HFF-Myc (cell line): ENCODE results near the gene TRPM5.

ENCODE experiments used
- DNase-seq: peaks from one replicate; pipeline ENCODE4 v3.0.0-alpha.2; 2011; ENCODE audit warnings: low read depth; ENCODE audit errors: extremely low read depth
- H3K4me3 ChIP-seq: replicated peaks from 2 replicates; pipeline ENCODE4 v1.5.1; 2011; ENCODE audit warnings: low read depth, mild to moderate bottlenecking, control low read depth, low read length
- TF ChIP-seq, protein P1 (sequence below): IDR thresholded peaks from 2 replicates; pipeline ENCODE4 v1.5.1; 2012; ENCODE audit warnings: mild to moderate bottlenecking, low read depth, low read length, control low read depth; ENCODE audit errors: missing control alignments

Gene TRPM5

DNA sequence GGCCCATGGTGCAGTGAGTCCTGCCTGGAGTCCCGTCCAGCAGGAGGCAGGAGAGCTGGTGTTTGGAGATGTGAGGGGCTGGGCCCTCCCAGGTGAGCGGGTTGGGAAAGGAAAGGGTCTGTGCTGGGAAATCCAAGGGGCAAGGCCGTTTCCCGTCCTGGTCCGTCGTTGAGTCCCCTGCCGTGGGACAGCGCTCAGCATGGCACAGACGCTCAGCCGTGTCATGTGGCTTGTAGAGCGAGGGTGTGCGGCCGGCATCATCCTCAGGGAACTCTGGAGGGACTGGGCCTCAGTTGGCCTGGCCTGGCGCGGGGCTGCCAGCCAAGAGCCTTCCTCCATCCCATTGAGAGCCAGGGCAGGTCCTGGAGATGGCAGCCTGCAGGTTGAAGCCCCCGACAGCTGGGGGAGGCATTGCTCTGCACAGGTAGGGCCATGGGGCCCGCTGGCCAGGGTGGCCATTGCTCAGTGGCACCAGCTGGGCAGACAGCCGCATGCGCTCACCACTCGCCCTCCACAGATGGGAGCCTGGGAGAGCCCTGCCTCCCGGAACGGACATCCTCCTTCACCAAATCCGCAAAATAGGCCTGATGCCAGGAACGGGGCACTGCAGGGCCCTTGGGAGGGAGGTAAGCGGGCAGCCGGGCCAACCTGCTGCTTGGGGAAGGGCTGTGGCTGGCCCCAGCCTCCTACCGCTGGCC, 29.2 kb upstream of the TRPM5 start:
- no peak overlapping the region for H3K4me3 ChIP-seq
- TF ChIP-seq, protein P1, sequence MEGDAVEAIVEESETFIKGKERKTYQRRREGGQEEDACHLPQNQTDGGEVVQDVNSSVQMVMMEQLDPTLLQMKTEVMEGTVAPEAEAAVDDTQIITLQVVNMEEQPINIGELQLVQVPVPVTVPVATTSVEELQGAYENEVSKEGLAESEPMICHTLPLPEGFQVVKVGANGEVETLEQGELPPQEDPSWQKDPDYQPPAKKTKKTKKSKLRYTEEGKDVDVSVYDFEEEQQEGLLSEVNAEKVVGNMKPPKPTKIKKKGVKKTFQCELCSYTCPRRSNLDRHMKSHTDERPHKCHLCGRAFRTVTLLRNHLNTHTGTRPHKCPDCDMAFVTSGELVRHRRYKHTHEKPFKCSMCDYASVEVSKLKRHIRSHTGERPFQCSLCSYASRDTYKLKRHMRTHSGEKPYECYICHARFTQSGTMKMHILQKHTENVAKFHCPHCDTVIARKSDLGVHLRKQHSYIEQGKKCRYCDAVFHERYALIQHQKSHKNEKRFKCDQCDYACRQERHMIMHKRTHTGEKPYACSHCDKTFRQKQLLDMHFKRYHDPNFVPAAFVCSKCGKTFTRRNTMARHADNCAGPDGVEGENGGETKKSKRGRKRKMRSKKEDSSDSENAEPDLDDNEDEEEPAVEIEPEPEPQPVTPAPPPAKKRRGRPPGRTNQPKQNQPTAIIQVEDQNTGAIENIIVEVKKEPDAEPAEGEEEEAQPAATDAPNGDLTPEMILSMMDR, result no peak
- DNase-seq, result no peak

DNA sequence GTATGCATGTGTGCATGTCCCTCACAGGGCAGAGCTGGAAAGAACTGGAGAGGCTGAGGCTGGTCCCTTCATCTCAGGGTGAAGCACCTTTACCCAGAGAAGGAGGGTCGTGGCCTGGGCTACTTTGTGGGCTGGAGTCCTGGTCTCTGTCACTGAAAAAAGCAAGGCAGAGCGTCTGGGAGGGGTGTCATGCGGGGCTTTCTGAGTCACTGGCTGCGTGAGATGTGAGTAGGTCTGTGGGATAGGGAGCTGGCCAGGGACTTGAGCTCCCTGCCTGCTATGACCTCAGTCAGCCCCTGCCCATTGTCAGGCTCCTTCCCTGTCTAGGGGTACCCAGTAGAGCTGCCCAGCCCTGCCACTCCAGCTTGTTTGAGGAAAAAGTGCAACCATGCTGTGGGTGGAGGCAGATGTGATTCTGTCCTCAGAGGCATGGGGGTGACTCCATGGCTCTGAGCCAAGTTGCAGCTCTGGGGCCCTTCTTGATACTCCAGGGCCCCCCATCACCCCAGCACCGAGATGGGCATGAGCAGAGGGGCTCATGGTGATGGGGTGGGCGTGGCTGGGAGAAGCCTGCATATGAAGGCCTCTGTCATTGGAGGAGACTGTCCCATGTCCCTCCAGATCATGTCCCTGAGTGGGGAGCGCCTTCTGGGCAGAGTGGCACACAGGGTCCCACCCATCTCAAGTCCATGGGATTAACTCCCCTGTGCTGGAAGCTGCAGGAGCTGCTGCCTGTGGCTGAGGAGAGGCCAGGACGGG, 28.3 kb upstream of the TRPM5 start:
- H3K4me3 ChIP-seq, result no peak overlapping the region
- TF ChIP-seq, protein P1, result no peak
- DNase-seq, result no peak

DNA sequence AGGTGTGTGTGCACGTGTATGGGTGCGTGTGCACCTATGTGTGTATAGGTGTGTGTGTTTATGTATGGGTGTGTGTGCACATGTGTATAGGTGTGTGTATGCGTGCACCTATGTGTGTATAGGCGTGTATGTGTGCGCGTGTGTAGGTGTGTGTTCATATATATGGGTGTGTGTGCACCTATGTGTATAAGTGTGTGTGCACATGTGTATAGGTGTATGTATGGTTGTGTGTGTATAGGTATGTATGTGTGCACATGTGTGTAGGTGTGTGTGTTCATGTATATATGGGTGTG, 27.4 kb upstream of the TRPM5 start:
- no peak for DNase-seq
- H3K4me3 ChIP-seq, result no peak overlapping the region
- TF ChIP-seq, protein P1, result no peak

DNA sequence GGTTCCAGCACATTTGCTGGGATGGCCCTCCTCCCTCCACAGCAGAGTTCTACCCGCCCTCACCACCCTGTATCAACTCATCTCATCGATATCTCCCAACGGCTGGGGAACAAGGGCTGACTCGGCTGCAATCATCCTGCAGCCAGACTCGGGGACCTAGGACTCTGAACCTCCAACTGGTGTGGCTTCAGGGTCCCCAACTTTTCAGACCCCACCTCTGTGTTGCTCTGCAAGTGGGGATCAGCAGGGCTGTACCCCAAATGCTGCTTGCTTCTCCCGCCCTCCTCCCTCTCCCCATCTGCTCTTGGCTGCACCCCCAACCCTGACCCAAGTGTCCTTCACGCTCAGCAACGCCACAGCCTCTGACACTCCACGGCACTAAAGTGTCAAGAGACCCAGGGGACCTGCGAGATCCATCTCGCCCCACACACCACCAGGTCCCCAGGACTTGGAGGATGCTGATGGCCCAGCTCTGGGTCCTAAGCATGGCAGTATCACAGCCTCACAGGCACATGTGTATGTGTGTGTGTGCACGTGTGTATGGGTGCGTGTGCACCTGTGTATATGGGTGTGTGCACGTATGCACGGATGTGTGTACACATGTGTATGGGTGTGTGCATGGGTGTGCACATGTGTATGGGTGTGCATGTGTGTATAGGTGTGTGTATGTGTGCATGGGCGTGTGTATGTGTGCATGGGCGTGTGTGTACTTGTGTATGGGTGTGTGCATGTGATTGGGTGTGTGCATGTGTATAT, 26.9 kb upstream of the TRPM5 start:
- H3K4me3 ChIP-seq, result no peak overlapping the region
- TF ChIP-seq, protein P1, result no peak
- DNase-seq, result no peak

DNA sequence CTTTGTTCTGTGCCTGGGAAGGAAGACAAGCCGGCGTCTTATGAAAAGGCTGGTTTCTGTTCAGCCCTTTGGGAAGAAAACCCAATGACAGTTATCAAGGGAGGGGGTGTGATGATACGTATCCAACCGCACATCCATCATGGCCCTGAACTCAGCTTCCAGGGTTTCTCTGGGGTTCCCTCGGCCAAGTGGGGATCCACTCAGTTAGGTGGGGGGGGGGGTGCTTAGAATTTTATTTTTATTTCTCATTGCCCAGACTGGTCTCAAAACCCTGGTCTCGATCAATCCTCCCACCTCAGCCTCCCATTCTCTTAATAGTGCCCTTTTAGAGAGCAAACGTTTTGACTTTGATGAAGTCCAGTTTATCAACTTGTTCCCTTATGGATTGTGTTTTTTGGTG, 26.2 kb upstream of the TRPM5 start:
- TF ChIP-seq, protein P1, result no peak
- no peak for DNase-seq
- no peak overlapping the region for H3K4me3 ChIP-seq

DNA sequence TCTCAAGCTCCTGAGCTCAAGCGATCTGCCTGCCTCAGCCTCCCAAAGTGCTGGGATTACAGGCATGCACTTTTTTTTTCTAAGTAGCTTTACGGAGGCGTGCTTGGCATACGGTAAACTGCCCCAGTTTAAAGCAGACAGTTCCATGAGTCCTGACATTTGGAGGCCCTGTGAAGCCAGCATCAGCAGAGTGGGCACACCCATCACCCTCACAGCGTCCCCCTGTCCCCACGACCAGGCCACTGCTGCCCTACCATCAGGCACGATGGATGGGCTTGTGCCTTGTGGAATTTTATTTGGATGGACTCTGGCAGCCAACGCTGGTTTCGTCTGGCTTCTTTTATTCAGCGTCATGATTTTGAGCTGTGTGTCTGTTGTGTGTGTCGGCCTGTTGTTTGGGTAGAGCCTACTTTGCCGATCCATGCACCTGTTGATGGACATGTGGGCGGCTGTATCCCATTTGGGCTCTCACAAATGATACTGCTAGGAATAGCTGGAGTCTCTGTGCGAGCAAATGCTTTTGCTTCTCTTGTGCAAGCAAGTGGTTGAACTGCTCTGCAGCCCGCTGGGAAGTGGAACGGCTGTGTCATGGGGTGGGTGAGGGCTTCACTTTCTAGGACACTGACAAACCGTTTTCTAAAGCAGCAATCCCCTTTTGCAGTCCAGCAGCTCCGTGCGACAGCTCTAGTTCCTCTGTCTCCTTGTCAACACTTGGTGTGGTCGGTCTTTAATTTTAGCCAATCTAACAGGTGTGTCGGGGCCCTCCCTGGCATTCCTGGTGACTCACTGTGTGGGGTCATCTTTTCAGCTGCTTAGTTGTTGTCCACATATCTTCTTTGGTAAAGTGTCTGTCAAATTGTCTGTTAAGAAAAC, 24.3 kb upstream of the TRPM5 start:
- TF ChIP-seq, protein P1, result no peak
- no peak for DNase-seq
- no peak overlapping the region for H3K4me3 ChIP-seq
